Endothelial cell of umbilical vein (primary cell): ENCODE data around the gene LDHA. TPM values are rescaled to one million over a fixed set of nuclear protein-coding genes. Genes with fewer than 3 reads are reported as not detected.

ENCODE experiments used
- BruUV-seq: library from RNA; stranded (reverse); fragments of 400-500 nt; replicated peaks from 2 replicates; lab custom pipeline; 2021; lab: Mats Ljungman, UMichigan
- CTCF ChIA-PET: fragments of 300-600, 350-600 bp; sonication (Branson Sonifier 250); formaldehyde crosslinking; loops from one replicate; lab custom pipeline; 2021; ENCODE audit warnings: antibody characterized with exemption, inconsistent platforms; lab: Charles Lee
- POLR2A ChIA-PET: fragments of 300-600, 350-600 bp; sonication (Branson Sonifier 250); formaldehyde crosslinking; loops from one replicate; lab custom pipeline; 2021; ENCODE audit warnings: antibody characterized with exemption, inconsistent platforms; lab: Charles Lee
- DNase-seq: peaks from one replicate; pipeline ENCODE4 v3.0.0-alpha.2; 2011; ENCODE audit warnings: low read depth, low spot score
- FAIRE-seq: peaks from 2 replicates; lab custom pipeline; 2011; peaks lifted over from hg19 to GRCh38; lab: Jason Lieb, UNC
- H2AFZ ChIP-seq: 2 replicates; pipeline ENCODE4 v1.6.0; 2012; ENCODE audit warnings: low read depth, low read length, control low read depth, inconsistent platforms
- H3K27ac ChIP-seq: 2 replicates; pipeline ENCODE4 v1.5.1; 2011; ENCODE audit warnings: low read depth, mild to moderate bottlenecking, control low read depth, low read length, moderate library complexity; ENCODE audit not compliant: insufficient read depth
- H3K27me3 ChIP-seq, 2 experiments: 2 replicates each; pipeline versions ENCODE4 v1.6.0 to v1.6.1; 2011; ENCODE audit warnings: low read length in 2 of 2, mixed read lengths in 1 of 2; ENCODE audit not compliant: control insufficient read depth in 2 of 2, insufficient read depth in 2 of 2
- H3K36me3 ChIP-seq, 2 experiments: 2 replicates in 1 of 2; 3 replicates in 1 of 2; pipeline ENCODE4 v1.5.1; 2011; ENCODE audit warnings: low read length in 2 of 2, mild to moderate bottlenecking in 1 of 2, moderate library complexity in 1 of 2; ENCODE audit not compliant: control insufficient read depth in 2 of 2, insufficient read depth in 2 of 2; ENCODE audit errors: extremely low read depth in 1 of 2
- H3K4me1 ChIP-seq: 3 replicates; pipeline ENCODE4 v1.5.1; 2011; ENCODE audit warnings: mild to moderate bottlenecking, low read length; ENCODE audit not compliant: control insufficient read depth, insufficient read depth; ENCODE audit errors: extremely low read depth
- H3K4me2 ChIP-seq: 2 replicates; pipeline ENCODE4 v1.6.1; 2011; ENCODE audit warnings: low read length, control low read depth, mixed read lengths; ENCODE audit not compliant: insufficient read depth
- H3K4me3 ChIP-seq, 3 experiments: fragments of 200-600 bp in 1 of 3; sonication (generic), shearing (Covaris generic) in 1 of 3; replicated peaks in 1 of 3; 2 replicates each; pipeline ENCODE4 v1.5.1; 2011 to 2016; ENCODE audit warnings: control low read depth in 3 of 3, low read length in 3 of 3, mild to moderate bottlenecking in 2 of 3, inconsistent platforms in 1 of 3, low read depth in 1 of 3, moderate library complexity in 1 of 3; ENCODE audit not compliant: insufficient read depth in 1 of 3
- H3K79me2 ChIP-seq: 2 replicates; pipeline ENCODE4 v1.6.0; 2012; ENCODE audit warnings: low read length, inconsistent platforms; ENCODE audit not compliant: control insufficient read depth, insufficient read depth
- H3K9ac ChIP-seq: replicated peaks from 2 replicates; pipeline ENCODE3; 2011; ENCODE audit warnings: low read length, control low read depth; ENCODE audit not compliant: insufficient read depth; ENCODE audit errors: extremely low read depth
- H3K9me1 ChIP-seq: replicated peaks from 3 replicates; pipeline ENCODE4 v1.6.0; 2011; ENCODE audit warnings: mild to moderate bottlenecking, low read length; ENCODE audit not compliant: control insufficient read depth, insufficient read depth; ENCODE audit errors: extremely low read depth
- H3K9me3 ChIP-seq: replicated peaks from 2 replicates; pipeline ENCODE4 v1.5.1; 2012; ENCODE audit warnings: low read length, inconsistent platforms; ENCODE audit not compliant: control insufficient read depth, insufficient read depth
- H4K20me1 ChIP-seq: replicated peaks from 2 replicates; pipeline ENCODE3; 2011; ENCODE audit warnings: mild to moderate bottlenecking, low read length; ENCODE audit not compliant: control insufficient read depth, insufficient read depth; ENCODE audit errors: extremely low read depth
- EZH2 ChIP-seq: IDR thresholded peaks from 2 replicates; pipeline ENCODE4 v1.6.1; 2012; ENCODE audit warnings: borderline replicate concordance, low read depth, mild to moderate bottlenecking, moderate library complexity, low read length, inconsistent platforms; ENCODE audit not compliant: severe bottlenecking
- FOS ChIP-seq: IDR thresholded peaks from 2 replicates; pipeline ENCODE4 v1.6.1; 2011; ENCODE audit warnings: mild to moderate bottlenecking, low read length, moderate library complexity, borderline replicate concordance; ENCODE audit not compliant: insufficient read depth
- GATA2 ChIP-seq: IDR thresholded peaks from 2 replicates; pipeline ENCODE4 v1.7.0; 2011; ENCODE audit warnings: low read depth, mild to moderate bottlenecking, moderate library complexity, mixed read lengths, low read length; ENCODE audit not compliant: insufficient read length, insufficient read depth
- JUN ChIP-seq: IDR thresholded peaks from 2 replicates; pipeline ENCODE4 v1.6.1; 2011; ENCODE audit warnings: borderline replicate concordance, low read depth; ENCODE audit not compliant: insufficient read length, insufficient read depth
- MYC ChIP-seq: IDR thresholded peaks from one replicate; pipeline ENCODE4 v1.6.1; 2011; ENCODE audit warnings: mild to moderate bottlenecking, low read depth, low read length
- POLR2A ChIP-seq: IDR thresholded peaks from 2 replicates; pipeline ENCODE4 v1.6.1; 2012; ENCODE audit warnings: low read depth, mild to moderate bottlenecking, control low read depth, low read length
- POLR2AphosphoS5 ChIP-seq: IDR thresholded peaks from 2 replicates; pipeline ENCODE4 v1.6.1; 2012; ENCODE audit warnings: low read depth, mild to moderate bottlenecking, control low read depth, low read length, moderate library complexity; ENCODE audit not compliant: insufficient read depth
- dilution Hi-C: fragments of 300-500 bp; cut with MboI; formaldehyde crosslinking; loops from one replicate; pipeline ENCODE4 v1.15.0; 2019; ENCODE audit warnings: low sequenced_read_pairs; ENCODE audit not compliant: extremely low pct_ligation_motif_present
- intact Hi-C: fragments of 100-400 bp; cut with micrococcal nuclease; formaldehyde crosslinking; loops from one replicate; pipeline ENCODE4 v1.10.0; 2022
- polyA plus RNA-seq, 4 experiments: library from polyadenylated mRNA; depleted of rRNA in 3 of 4; stranded (reverse) in 3 of 4; unstranded in 1 of 4; fragments of >200 nt; gene quantifications; 2 replicates each; pipeline versions ENCODE4 v1.2.1 to v1.2.3, GENCODE V29; 2011 to 2012; ENCODE audit warnings: missing spikeins in 1 of 4
- total RNA-seq: library from RNA; stranded (reverse); gene quantifications from 2 replicates; pipeline ENCODE4 v1.2.3, GENCODE V29; 2021
- TF ChIP-seq, protein P1 (sequence below): IDR thresholded peaks from 2 replicates; pipeline ENCODE4 v1.6.1; 2011; ENCODE audit not compliant: insufficient read depth, insufficient read length
- TF ChIP-seq, protein P2 (sequence below), 2 donors: IDR thresholded peaks; 1 replicate in 1 of 2; 2 replicates in 1 of 2; pipeline ENCODE4 v1.5.1; 2011; ENCODE audit warnings: low read length in 2 of 2, mild to moderate bottlenecking in 2 of 2, moderate library complexity in 2 of 2, control low read depth in 1 of 2, inconsistent platforms in 1 of 2, low read depth in 1 of 2; ENCODE audit not compliant: insufficient read depth in 1 of 2; ENCODE audit errors: extremely low read depth in 1 of 2

The LDHA gene
- total and polyA plus RNA-seq, 2 donors (not counting 3 experiments of a cell fraction or from before 2014, with no cell fraction given), result 265 to 537 TPM

- no peak for TF ChIP-seq JUN
- TF ChIP-seq FOS, result no peak
- no peak for TF ChIP-seq POLR2A
- TF ChIP-seq GATA2, result no peak
- TF ChIP-seq EZH2, result no peak
- TF ChIP-seq, protein P1, sequence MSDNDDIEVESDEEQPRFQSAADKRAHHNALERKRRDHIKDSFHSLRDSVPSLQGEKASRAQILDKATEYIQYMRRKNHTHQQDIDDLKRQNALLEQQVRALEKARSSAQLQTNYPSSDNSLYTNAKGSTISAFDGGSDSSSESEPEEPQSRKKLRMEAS, result no peak
- no peak for TF ChIP-seq POLR2AphosphoS5
- TF ChIP-seq, protein P2, sequence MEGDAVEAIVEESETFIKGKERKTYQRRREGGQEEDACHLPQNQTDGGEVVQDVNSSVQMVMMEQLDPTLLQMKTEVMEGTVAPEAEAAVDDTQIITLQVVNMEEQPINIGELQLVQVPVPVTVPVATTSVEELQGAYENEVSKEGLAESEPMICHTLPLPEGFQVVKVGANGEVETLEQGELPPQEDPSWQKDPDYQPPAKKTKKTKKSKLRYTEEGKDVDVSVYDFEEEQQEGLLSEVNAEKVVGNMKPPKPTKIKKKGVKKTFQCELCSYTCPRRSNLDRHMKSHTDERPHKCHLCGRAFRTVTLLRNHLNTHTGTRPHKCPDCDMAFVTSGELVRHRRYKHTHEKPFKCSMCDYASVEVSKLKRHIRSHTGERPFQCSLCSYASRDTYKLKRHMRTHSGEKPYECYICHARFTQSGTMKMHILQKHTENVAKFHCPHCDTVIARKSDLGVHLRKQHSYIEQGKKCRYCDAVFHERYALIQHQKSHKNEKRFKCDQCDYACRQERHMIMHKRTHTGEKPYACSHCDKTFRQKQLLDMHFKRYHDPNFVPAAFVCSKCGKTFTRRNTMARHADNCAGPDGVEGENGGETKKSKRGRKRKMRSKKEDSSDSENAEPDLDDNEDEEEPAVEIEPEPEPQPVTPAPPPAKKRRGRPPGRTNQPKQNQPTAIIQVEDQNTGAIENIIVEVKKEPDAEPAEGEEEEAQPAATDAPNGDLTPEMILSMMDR (IDR thresholded peaks at IDR 0.05; ENCODE audit: extremely low read depth in 1 of 2, insufficient read depth in 1 of 2, low read depth in 1 of 2, low read length in 2 of 2), result no peak
- no peak for TF ChIP-seq MYC
- intact Hi-C loops, result loop anchor here (1.0 to 10.0 kb wide), 5 partner anchors 9 to 1321 kb away; partner anchors contain the start of genes NAV2 and NCR3LG1
- dilution Hi-C loops, result no loop called here
- Histone ChIP-seq H3K27me3 (no peaks in the 10 kb centered on the region), H3K4me3 (peak overlapping the region in 2 of 3 experiments; percentile 20 to 65), H4K20me1 (no peaks in the 10 kb centered on the region), H3K4me2 (peak overlapping the region; percentile 62), H3K9me3 (no peaks in the 10 kb centered on the region), H2AFZ (peak overlapping the region; percentile 85), H3K27ac (peak overlapping the region; percentile 67), H3K9me1 (no peaks in the 10 kb centered on the region), H3K9ac (peak overlapping the region; percentile 59), H3K79me2 (peaks cover 33% of the 10 kb centered on the region), H3K4me1 (peaks cover 18% of the 10 kb centered on the region), H3K36me3 (peaks cover 2 to 5% of the 10 kb centered on the region in 2 experiments)
- no peak for DNase-seq
- ChIA-PET CTCF (interaction anchor here (1.0 to 3.8 kb wide), 6 partner anchors 10 to 150 kb away, joined by 3 to 27 read pairs (median 6); partner anchors contain the start of genes GTF2H1 and HPS5), POLR2A (interaction anchor here (0.6 to 2.5 kb wide), 7 partner anchors 10 to 1319 kb away, joined by 3 to 31 read pairs (median 11); partner anchors contain the start of genes HPS5, LDHC, NAV2 and TSG101)
- FAIRE-seq, result no peak
- TSS peak; percentile 85 for BruUV-seq
These were observed 635 bp upstream of the LDHA start for GRCh38 chr11:18393581-18394274.
